GM06990 (cell line): ENCODE data around the gene STMP1.

Experiments
- DNase-seq: peaks from one replicate; pipeline ENCODE4 v3.0.0-alpha.2; 2011; ENCODE audit not compliant: insufficient read length; ENCODE audit errors: extremely low read depth
- H3K27me3 ChIP-seq: replicated peaks from 2 replicates; pipeline ENCODE4 v1.6.0; 2011; ENCODE audit warnings: low read length; ENCODE audit not compliant: control insufficient read depth, insufficient read depth
- H3K36me3 ChIP-seq: 2 replicates; pipeline ENCODE4 v1.5.1; 2011; ENCODE audit warnings: low read length; ENCODE audit not compliant: control insufficient read depth, insufficient read depth
- H3K4me3 ChIP-seq: replicated peaks from 2 replicates; pipeline ENCODE4 v1.5.1; 2011; ENCODE audit warnings: low read depth, mild to moderate bottlenecking, control low read depth, low read length
- CTCF ChIP-seq: IDR thresholded peaks from 2 replicates; pipeline ENCODE4 v1.5.1; 2011; ENCODE audit warnings: low read length, control low read depth, mild to moderate bottlenecking, inconsistent platforms; ENCODE audit not compliant: insufficient read depth, poor library complexity, severe bottlenecking

STMP1 gene

GRCh38 chr7:135662373-135663114, at the start of gene STMP1:
Gene STMP1 (plus strand): TSS chr7:135662514.
- peak; percentile 66 for TF ChIP-seq CTCF
- no peaks in the 10 kb centered on the region for H3K36me3 ChIP-seq
- DNase-seq: peak; percentile 98

GRCh38 chr7:135616136-135616535, 46.2 kb upstream of the STMP1 start:
- no peaks in the 10 kb centered on the region for H3K27me3 ChIP-seq
- DNase-seq: no peak
- no peak for TF ChIP-seq CTCF
- H3K4me3 ChIP-seq: no peak overlapping the region
- H3K36me3 ChIP-seq: no peaks in the 10 kb centered on the region; the same call in 1 of the 2 replicates

More at GRCh38 chr7:135662373-135663114, at the start of gene STMP1:
- H3K27me3 ChIP-seq: no peaks in the 10 kb centered on the region
- H3K4me3 ChIP-seq: peak within 1 kb of the TSS; percentile 91

DNA sequence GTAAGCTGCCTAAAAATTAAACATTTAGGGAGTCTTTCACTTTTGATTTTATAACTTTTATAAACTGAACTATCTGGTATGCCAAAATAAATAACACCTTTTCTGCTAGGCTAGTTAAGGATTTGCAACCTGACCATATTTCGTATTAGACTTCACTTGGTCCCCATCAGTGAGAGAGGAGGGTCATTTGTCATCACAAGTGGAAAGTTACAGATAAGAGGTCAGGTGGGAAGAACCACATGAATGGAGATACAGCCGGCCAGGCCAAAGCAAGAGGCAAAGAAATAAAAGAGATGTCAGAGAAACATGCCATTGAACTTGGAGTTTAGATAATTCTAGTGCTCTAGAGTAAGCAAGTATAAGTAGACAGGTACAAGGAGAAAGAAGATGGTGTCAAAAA, 44.5 kb upstream of the STMP1 start:
- H3K4me3 ChIP-seq: no peak overlapping the region
- no peak for DNase-seq
- H3K36me3 ChIP-seq: no peaks in the 10 kb centered on the region; the same call in 1 of the 2 replicates
- no peaks in the 10 kb centered on the region for H3K27me3 ChIP-seq
- no peak for TF ChIP-seq CTCF

DNA sequence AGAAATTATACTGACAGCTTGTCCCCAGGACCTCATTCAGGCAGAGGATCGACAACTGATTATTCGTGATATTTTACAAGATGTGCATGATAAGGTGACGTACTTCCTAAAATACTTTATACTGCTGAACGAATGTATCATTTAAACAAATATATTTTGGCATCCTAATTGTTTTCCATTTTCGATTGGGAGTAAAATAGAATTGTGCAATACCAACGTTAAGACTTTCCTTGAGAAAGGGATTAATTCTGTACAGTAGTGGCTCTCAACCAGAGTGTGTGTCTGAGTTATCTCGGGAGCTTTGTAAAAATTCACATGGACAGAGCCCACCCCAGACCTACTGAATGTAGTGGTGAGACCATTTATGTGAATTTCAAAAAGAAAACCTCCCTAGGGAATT, 43.8 kb upstream of the STMP1 start:
- Histone ChIP-seq H3K36me3 (no peaks in the 10 kb centered on the region; the same call in 1 of the 2 replicates), H3K27me3 (no peaks in the 10 kb centered on the region), H3K4me3 (no peak overlapping the region)
- no peak for DNase-seq
- TF ChIP-seq CTCF: no peak

GRCh38 chr7:135620447-135620846, 41.9 kb upstream of the STMP1 start:
- no peak overlapping the region for H3K4me3 ChIP-seq
- no peak for TF ChIP-seq CTCF
- no peak for DNase-seq
- no peaks in the 10 kb centered on the region for H3K27me3 ChIP-seq
- no peaks in the 10 kb centered on the region; the same call in none of the 2 replicates for H3K36me3 ChIP-seq
